ENCODE results near the gene RARRES2. TPM values are rescaled to one million over a fixed set of nuclear protein-coding genes. Genes with fewer than 3 reads are reported as not detected.

Gene RARRES2
- total and polyA plus RNA-seq, 2 donors = 6.5 to 21.9 TPM

- WGBS = under 1% methylated on average over 60 of the region's 60 CpGs
- H3K9me3 ChIP-seq (ENCODE audit: control insufficient read depth in 2 of 2, insufficient read depth in 1 of 2, low read length in 1 of 2) = peaks cover 0 to 8% of the 10 kb centered on the region in 2 donors
- H3K36me3 ChIP-seq (ENCODE audit: control insufficient read depth in 2 of 2, insufficient read depth in 2 of 2, low read length in 1 of 2) = peaks cover 0 to 8% of the 10 kb centered on the region in 2 donors
- peaks cover 52 to 84% of the 10 kb centered on the region in 2 donors for H3K4me1 ChIP-seq (ENCODE audit: control insufficient read depth in 2 of 2, insufficient read depth in 2 of 2, low read length in 2 of 2)
- peak within 1 kb of the TSS; percentile 88 to 89 for H3K4me3 ChIP-seq (ENCODE audit: low read length in 2 of 2)
- peak within 1 kb of the TSS; percentile 86 to 92 for H3K27ac ChIP-seq (ENCODE audit: low read depth in 1 of 2, low read length in 1 of 2)
- peak in 7 of 9 donors; percentile 76 to 96 (median 90) for DNase-seq (ENCODE audit: low read depth in 6 of 9, low spot score in 9 of 9)
- no peaks in the 10 kb centered on the region for H3K27me3 ChIP-seq (ENCODE audit: control insufficient read depth in 2 of 2, insufficient read depth in 1 of 2, low read length in 1 of 2)
Measured at GRCh38 chr7:150378853-150379440, 37.5 kb upstream of the RARRES2 start, which contains the start of gene ZNF775. TSS of gene ZNF775 (plus strand) at chr7:150379330. CDS start at chr7:150388471, 9,141 bp downstream.

GRCh38 chr7:150378115-150378852 lies 36.9 kb upstream of the RARRES2 start:
- Histone ChIP-seq H3K27ac (ENCODE audit: low read depth in 1 of 2, low read length in 1 of 2) (peak overlapping the region; percentile 86 to 92), H3K4me1 (ENCODE audit: control insufficient read depth in 2 of 2, insufficient read depth in 2 of 2, low read length in 2 of 2) (peaks cover 53 to 84% of the 10 kb centered on the region in 2 donors), H3K36me3 (ENCODE audit: control insufficient read depth in 2 of 2, insufficient read depth in 2 of 2, low read length in 1 of 2) (peaks cover 0 to 15% of the 10 kb centered on the region in 2 donors), H3K27me3 (ENCODE audit: control insufficient read depth in 2 of 2, insufficient read depth in 1 of 2, low read length in 1 of 2) (no peaks in the 10 kb centered on the region), H3K4me3 (ENCODE audit: low read length in 2 of 2) (peak overlapping the region; percentile 88 to 89), H3K9me3 (ENCODE audit: control insufficient read depth in 2 of 2, insufficient read depth in 1 of 2, low read length in 1 of 2) (peaks cover 0 to 5% of the 10 kb centered on the region in 2 donors)
- DNase-seq (ENCODE audit: low read depth in 6 of 9, low spot score in 9 of 9) = peak in 4 of 9 donors; percentile 58 to 81 (median 59)
- WGBS = 5% methylated on average over 32 of the region's 32 CpGs

- H3K9me3 ChIP-seq (ENCODE audit: control insufficient read depth in 2 of 2, insufficient read depth in 1 of 2, low read length in 1 of 2) = peaks cover 0 to 5% of the 10 kb centered on the region in 2 donors
Measured at GRCh38 chr7:150377635-150378034, 36.2 kb upstream of the RARRES2 start.

GRCh38 chr7:150377196-150377595 lies 35.8 kb upstream of the RARRES2 start:
- H3K4me3 ChIP-seq (ENCODE audit: low read length in 2 of 2) = no peak overlapping the region
- DNase-seq (ENCODE audit: low read depth in 6 of 9, low spot score in 9 of 9) = no peak
- peaks cover 0 to 5% of the 10 kb centered on the region in 2 donors for H3K9me3 ChIP-seq (ENCODE audit: control insufficient read depth in 2 of 2, insufficient read depth in 1 of 2, low read length in 1 of 2)
- H3K4me1 ChIP-seq (ENCODE audit: control insufficient read depth in 2 of 2, insufficient read depth in 2 of 2, low read length in 2 of 2) = peaks cover 53 to 83% of the 10 kb centered on the region in 2 donors
- WGBS = 33% methylated on average over 3 of the region's 3 CpGs
- peak overlapping the region; percentile 40 to 59 for H3K27ac ChIP-seq (ENCODE audit: low read depth in 1 of 2, low read length in 1 of 2)
- H3K36me3 ChIP-seq (ENCODE audit: control insufficient read depth in 2 of 2, insufficient read depth in 2 of 2, low read length in 1 of 2) = peaks cover 8 to 24% of the 10 kb centered on the region in 2 donors
- H3K27me3 ChIP-seq (ENCODE audit: control insufficient read depth in 2 of 2, insufficient read depth in 1 of 2, low read length in 1 of 2) = no peaks in the 10 kb centered on the region

More at GRCh38 chr7:150377635-150378034, 36.2 kb upstream of the RARRES2 start:
- no peak for DNase-seq (ENCODE audit: low read depth in 6 of 9, low spot score in 9 of 9)
- peak overlapping the region; percentile 40 to 59 for H3K27ac ChIP-seq (ENCODE audit: low read depth in 1 of 2, low read length in 1 of 2)
- WGBS = 69% methylated on average over 4 of the region's 4 CpGs
- peaks cover 54 to 85% of the 10 kb centered on the region in 2 donors for H3K4me1 ChIP-seq (ENCODE audit: control insufficient read depth in 2 of 2, insufficient read depth in 2 of 2, low read length in 2 of 2)
- H3K36me3 ChIP-seq (ENCODE audit: control insufficient read depth in 2 of 2, insufficient read depth in 2 of 2, low read length in 1 of 2) = peaks cover 4 to 21% of the 10 kb centered on the region in 2 donors
- no peaks in the 10 kb centered on the region for H3K27me3 ChIP-seq (ENCODE audit: control insufficient read depth in 2 of 2, insufficient read depth in 1 of 2, low read length in 1 of 2)
- no peak overlapping the region for H3K4me3 ChIP-seq (ENCODE audit: low read length in 2 of 2)

- no peak for DNase-seq (ENCODE audit: low read depth in 6 of 9, low spot score in 9 of 9)
- no peak overlapping the region for H3K4me3 ChIP-seq (ENCODE audit: low read length in 2 of 2)
- peaks cover 0 to 5% of the 10 kb centered on the region in 2 donors for H3K9me3 ChIP-seq (ENCODE audit: control insufficient read depth in 2 of 2, insufficient read depth in 1 of 2, low read length in 1 of 2)
- WGBS = 97% methylated on average over 6 of the region's 6 CpGs
- no peaks in the 10 kb centered on the region for H3K27me3 ChIP-seq (ENCODE audit: control insufficient read depth in 2 of 2, insufficient read depth in 1 of 2, low read length in 1 of 2)
- peaks cover 15 to 25% of the 10 kb centered on the region in 2 donors for H3K36me3 ChIP-seq (ENCODE audit: control insufficient read depth in 2 of 2, insufficient read depth in 2 of 2, low read length in 1 of 2)
- peaks cover 48 to 77% of the 10 kb centered on the region in 2 donors for H3K4me1 ChIP-seq (ENCODE audit: control insufficient read depth in 2 of 2, insufficient read depth in 2 of 2, low read length in 2 of 2)
- H3K27ac ChIP-seq (ENCODE audit: low read depth in 1 of 2, low read length in 1 of 2) = peak overlapping the region; percentile 57 to 73
Measured at GRCh38 chr7:150376560-150376959, 35.1 kb upstream of the RARRES2 start.

- H3K4me3 ChIP-seq (ENCODE audit: low read length in 2 of 2) = no peak overlapping the region
- peaks cover 0 to 5% of the 10 kb centered on the region in 2 donors for H3K9me3 ChIP-seq (ENCODE audit: control insufficient read depth in 2 of 2, insufficient read depth in 1 of 2, low read length in 1 of 2)
- H3K27me3 ChIP-seq (ENCODE audit: control insufficient read depth in 2 of 2, insufficient read depth in 1 of 2, low read length in 1 of 2) = no peaks in the 10 kb centered on the region
- peaks cover 19 to 32% of the 10 kb centered on the region in 2 donors for H3K36me3 ChIP-seq (ENCODE audit: control insufficient read depth in 2 of 2, insufficient read depth in 2 of 2, low read length in 1 of 2)
- H3K27ac ChIP-seq (ENCODE audit: low read depth in 1 of 2, low read length in 1 of 2) = peak overlapping the region; percentile 73 to 81
- H3K4me1 ChIP-seq (ENCODE audit: control insufficient read depth in 2 of 2, insufficient read depth in 2 of 2, low read length in 2 of 2) = peaks cover 49 to 77% of the 10 kb centered on the region in 2 donors
- WGBS = 62% methylated on average over 10 of the region's 10 CpGs
- peak in 1 of 9 donors; percentile 76 for DNase-seq (ENCODE audit: low read depth in 6 of 9, low spot score in 9 of 9)
Measured at GRCh38 chr7:150375662-150376521, 34.5 kb upstream of the RARRES2 start.

- H3K4me1 ChIP-seq (ENCODE audit: control insufficient read depth in 2 of 2, insufficient read depth in 2 of 2, low read length in 2 of 2) = peaks cover 44 to 77% of the 10 kb centered on the region in 2 donors
- DNase-seq (ENCODE audit: low read depth in 6 of 9, low spot score in 9 of 9) = no peak
- no peak overlapping the region for H3K4me3 ChIP-seq (ENCODE audit: low read length in 2 of 2)
- H3K27me3 ChIP-seq (ENCODE audit: control insufficient read depth in 2 of 2, insufficient read depth in 1 of 2, low read length in 1 of 2) = no peaks in the 10 kb centered on the region
- peak overlapping the region in 1 of 2 donors; percentile 55 for H3K27ac ChIP-seq (ENCODE audit: low read depth in 1 of 2, low read length in 1 of 2)
- 96% methylated on average over 5 of the region's 5 CpGs for WGBS
- H3K36me3 ChIP-seq (ENCODE audit: control insufficient read depth in 2 of 2, insufficient read depth in 2 of 2, low read length in 1 of 2) = peaks cover 19 to 38% of the 10 kb centered on the region in 2 donors
- peaks cover 0 to 12% of the 10 kb centered on the region in 2 donors for H3K9me3 ChIP-seq (ENCODE audit: control insufficient read depth in 2 of 2, insufficient read depth in 1 of 2, low read length in 1 of 2)
Measured at GRCh38 chr7:150374472-150374871, 33.0 kb upstream of the RARRES2 start.

- 88% methylated on average over 4 of the region's 4 CpGs for WGBS
- Histone ChIP-seq H3K4me1 (ENCODE audit: control insufficient read depth in 2 of 2, insufficient read depth in 2 of 2, low read length in 2 of 2) (peaks cover 44 to 81% of the 10 kb centered on the region in 2 donors), H3K27me3 (ENCODE audit: control insufficient read depth in 2 of 2, insufficient read depth in 1 of 2, low read length in 1 of 2) (no peaks in the 10 kb centered on the region), H3K4me3 (ENCODE audit: low read length in 2 of 2) (no peak overlapping the region), H3K27ac (ENCODE audit: low read depth in 1 of 2, low read length in 1 of 2) (peak overlapping the region in 1 of 2 donors; percentile 55), H3K9me3 (ENCODE audit: control insufficient read depth in 2 of 2, insufficient read depth in 1 of 2, low read length in 1 of 2) (peaks cover 0 to 16% of the 10 kb centered on the region in 2 donors), H3K36me3 (ENCODE audit: control insufficient read depth in 2 of 2, insufficient read depth in 2 of 2, low read length in 1 of 2) (peaks cover 19 to 38% of the 10 kb centered on the region in 2 donors)
- no peak for DNase-seq (ENCODE audit: low read depth in 6 of 9, low spot score in 9 of 9)
Measured at GRCh38 chr7:150374026-150374425, 32.6 kb upstream of the RARRES2 start.
